ENCODE measurements around the gene ANKRD45.
"Not testable (repeated sequence)": the region's sequence is repeated elsewhere in the genome, so short reads cannot be mapped to it uniquely, and the experiment has no call there.

ANKRD45 gene

DNA sequence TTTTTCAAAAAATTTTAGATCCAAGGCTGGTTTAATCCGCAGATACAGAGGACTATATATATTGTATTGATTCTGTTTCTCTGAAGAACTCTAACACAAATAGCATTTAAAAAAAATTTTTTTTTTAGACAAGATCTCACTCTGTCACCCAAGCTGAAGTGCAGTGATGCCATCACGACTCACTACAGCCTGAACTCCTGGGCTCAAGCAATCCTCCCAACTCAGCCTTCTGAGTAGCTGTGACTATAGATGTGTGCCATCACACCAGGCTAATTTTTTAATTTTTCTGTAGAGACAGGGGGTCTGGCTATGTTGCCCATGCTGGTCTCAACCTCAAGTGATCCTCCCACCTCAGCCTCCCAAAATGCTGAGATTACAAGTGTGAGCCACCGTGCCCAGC, 3.0 kb downstream of the ANKRD45 start:
- DNase-seq (ENCODE audit: low read depth in 1 of 2, low spot score in 1 of 2): no peak
- no peak for TF ChIP-seq JUND (IDR thresholded peaks at IDR 0.05; ENCODE audit: low read depth)
- in situ Hi-C loops (cut with HindIII; ENCODE audit: low pct_unique_long_range_greater_than_20kb, low sequenced_read_pairs): no loop called here

GRCh38 chr1:173663159-173663558, 6.5 kb downstream of the ANKRD45 start:
- no peak for TF ChIP-seq JUND (IDR thresholded peaks at IDR 0.05; ENCODE audit: low read depth)
- in situ Hi-C loops (cut with HindIII; ENCODE audit: low pct_unique_long_range_greater_than_20kb, low sequenced_read_pairs): no loop called here
- no peak for DNase-seq (ENCODE audit: low read depth in 1 of 2, low spot score in 1 of 2)

DNA sequence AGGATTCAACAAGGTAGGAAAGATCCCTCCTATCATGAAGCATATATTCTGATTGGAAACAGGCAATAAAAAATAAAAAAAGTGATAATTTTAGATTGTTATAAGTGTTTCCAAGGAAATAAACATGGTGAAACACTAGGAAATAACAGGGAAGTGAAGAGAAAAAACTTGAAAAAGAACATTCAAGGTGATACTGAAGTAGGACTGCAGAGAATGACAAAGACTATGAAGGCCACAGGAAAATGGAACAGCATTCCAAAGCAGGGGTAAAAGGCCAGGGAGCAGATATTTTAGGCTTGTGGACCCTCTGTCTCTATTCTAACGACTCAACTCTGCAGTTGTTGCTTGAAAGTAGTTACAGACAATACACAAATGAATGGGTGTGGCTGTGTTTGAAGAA, 7.9 kb downstream of the ANKRD45 start:
- in situ Hi-C loops (cut with HindIII; ENCODE audit: low pct_unique_long_range_greater_than_20kb, low sequenced_read_pairs): no loop called here
- DNase-seq (ENCODE audit: low read depth in 1 of 2, low spot score in 1 of 2): no peak
- no peak for TF ChIP-seq JUND (IDR thresholded peaks at IDR 0.05; ENCODE audit: low read depth)

GRCh38 chr1:173661271-173661670, 8.4 kb downstream of the ANKRD45 start:
- no peak for DNase-seq (ENCODE audit: low read depth in 1 of 2, low spot score in 1 of 2)
- in situ Hi-C loops (cut with HindIII; ENCODE audit: low pct_unique_long_range_greater_than_20kb, low sequenced_read_pairs): no loop called here
- no peak for TF ChIP-seq JUND (IDR thresholded peaks at IDR 0.05; ENCODE audit: low read depth)

- no peak for TF ChIP-seq JUND (IDR thresholded peaks at IDR 0.05; ENCODE audit: low read depth)
- DNase-seq (ENCODE audit: low read depth in 1 of 2, low spot score in 1 of 2): no peak
- in situ Hi-C loops (cut with HindIII; ENCODE audit: low pct_unique_long_range_greater_than_20kb, low sequenced_read_pairs): no loop called here
Measured at GRCh38 chr1:173660306-173660705, 9.3 kb downstream of the ANKRD45 start.

- in situ Hi-C loops (cut with HindIII; ENCODE audit: low pct_unique_long_range_greater_than_20kb, low sequenced_read_pairs): no loop called here
- no peak for TF ChIP-seq JUND (IDR thresholded peaks at IDR 0.05; ENCODE audit: low read depth)
- no peak for DNase-seq (ENCODE audit: low read depth in 1 of 2, low spot score in 1 of 2)
Measured at GRCh38 chr1:173648880-173649605, 20.6 kb downstream of the ANKRD45 start.

DNA sequence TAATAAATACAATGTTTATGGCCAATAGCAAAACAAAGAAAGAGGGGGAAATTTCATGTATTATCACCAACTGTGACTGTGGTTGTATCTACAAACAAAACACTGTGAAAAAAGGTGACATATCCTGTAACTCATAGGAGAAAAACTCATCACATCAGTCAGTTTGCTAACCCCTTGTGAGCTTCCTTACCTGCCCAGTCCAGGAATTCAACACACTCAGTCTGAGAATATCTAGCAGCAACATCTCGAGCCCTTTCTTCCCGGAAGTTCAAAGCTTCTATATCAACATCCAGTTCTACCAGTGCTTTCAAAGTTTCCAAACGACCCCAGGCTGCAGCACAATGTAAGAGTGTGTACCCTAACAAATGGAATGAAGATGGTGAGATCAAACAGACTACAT, 23.0 kb downstream of the ANKRD45 start:
- no peak for TF ChIP-seq JUND (IDR thresholded peaks at IDR 0.05; ENCODE audit: low read depth)
- in situ Hi-C loops (cut with HindIII; ENCODE audit: low pct_unique_long_range_greater_than_20kb, low sequenced_read_pairs): no loop called here

DNA sequence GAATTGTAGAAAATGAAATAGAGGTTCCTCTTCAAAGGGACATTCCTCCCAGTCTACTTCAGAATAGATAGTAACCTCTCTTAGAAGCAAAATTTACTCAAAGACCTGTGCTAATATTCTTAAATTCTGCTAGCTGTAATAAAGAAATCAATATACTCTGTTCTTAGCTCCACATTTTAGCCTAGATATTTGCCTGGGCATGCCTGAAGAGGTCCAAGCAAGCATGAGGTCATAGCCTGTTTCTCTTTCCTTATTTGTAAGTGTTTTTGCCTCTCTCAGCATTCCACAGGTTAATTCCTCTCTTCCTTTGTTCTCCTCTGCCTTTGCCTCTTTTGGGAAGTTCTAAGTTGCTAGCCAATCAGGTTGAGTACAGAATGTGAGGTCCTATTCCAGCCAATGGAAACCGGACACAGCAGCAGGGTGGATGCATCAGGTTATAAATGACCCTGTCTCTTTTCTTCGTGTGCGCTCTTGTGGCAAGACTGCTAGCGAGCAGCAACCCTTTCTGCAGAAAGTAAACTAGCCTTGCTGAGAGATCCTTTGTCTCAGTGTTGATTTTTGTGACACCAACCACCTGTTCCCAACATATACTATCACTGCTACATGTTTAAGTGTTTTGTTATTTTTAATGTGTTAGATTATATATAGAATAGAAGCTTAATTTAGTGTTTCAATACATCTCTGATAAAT, 27.1 kb downstream of the ANKRD45 start:
- in situ Hi-C loops (cut with HindIII; ENCODE audit: low pct_unique_long_range_greater_than_20kb, low sequenced_read_pairs); DNase-seq (ENCODE audit: low read depth in 1 of 2, low spot score in 1 of 2): not testable (repeated sequence)

More for the DNA sequence above, 23.0 kb downstream of the ANKRD45 start:
- DNase-seq (ENCODE audit: low read depth in 1 of 2, low spot score in 1 of 2): no peak

- no peak for DNase-seq (ENCODE audit: low read depth in 1 of 2, low spot score in 1 of 2)
- TF ChIP-seq JUND (IDR thresholded peaks at IDR 0.05; ENCODE audit: low read depth): no peak
- in situ Hi-C loops (cut with HindIII; ENCODE audit: low pct_unique_long_range_greater_than_20kb, low sequenced_read_pairs): no loop called here
Measured at GRCh38 chr1:173639102-173639501, 30.5 kb downstream of the ANKRD45 start.

DNA sequence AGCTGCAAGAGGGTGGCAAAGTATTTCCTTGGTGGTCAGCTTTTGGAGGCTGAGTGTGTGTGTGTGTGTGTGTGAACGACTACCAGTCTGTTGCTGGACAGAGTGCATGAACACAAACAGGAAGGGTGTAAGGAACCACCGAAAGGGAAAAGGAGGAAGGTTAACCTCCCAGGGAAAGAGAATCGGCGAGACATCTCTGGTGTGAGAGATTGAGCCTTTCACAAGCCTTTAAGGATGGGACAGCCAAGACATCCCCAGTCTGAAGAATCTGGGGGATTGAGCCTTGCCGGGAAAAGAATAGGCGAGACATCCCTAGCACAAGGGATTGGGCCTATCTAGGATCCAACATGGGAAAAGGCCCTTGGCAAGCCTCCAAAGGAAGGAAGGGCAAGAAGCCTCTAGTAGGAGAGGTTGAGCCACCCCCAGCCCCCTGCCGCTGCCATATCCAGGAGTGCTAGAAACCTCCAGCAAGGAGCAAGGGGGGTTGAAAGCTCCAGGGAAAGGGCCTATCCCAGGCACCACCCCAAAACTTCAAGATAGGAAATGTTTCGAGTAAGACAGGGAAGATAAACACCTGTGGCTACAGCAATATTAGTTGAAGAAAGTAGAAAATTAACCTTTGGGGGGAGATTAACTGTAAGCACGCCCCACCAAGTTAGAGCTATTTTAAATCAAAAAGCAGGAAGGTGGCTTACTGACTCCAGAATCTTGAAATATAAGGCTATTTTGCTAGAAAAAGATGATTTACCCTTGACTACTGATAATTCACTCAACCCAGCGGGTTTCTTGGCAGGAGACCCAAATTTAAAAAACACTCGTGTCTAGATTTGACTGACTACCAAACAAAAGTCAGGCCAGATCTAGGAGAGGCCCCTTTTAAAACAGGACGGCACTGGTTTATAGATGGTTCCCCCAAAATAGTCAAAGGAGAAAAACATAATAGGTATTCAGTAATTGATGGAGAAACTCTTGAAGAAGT, 31.3 kb downstream of the ANKRD45 start:
- DNase-seq (ENCODE audit: low read depth in 1 of 2, low spot score in 1 of 2): no peak
- in situ Hi-C loops (cut with HindIII; ENCODE audit: low pct_unique_long_range_greater_than_20kb, low sequenced_read_pairs): no loop called here

GRCh38 chr1:173637236-173638042, 32.2 kb downstream of the ANKRD45 start:
- DNase-seq (ENCODE audit: low read depth in 1 of 2, low spot score in 1 of 2); in situ Hi-C loops (cut with HindIII; ENCODE audit: low pct_unique_long_range_greater_than_20kb, low sequenced_read_pairs): not testable (repeated sequence)

More for the DNA sequence above, 31.3 kb downstream of the ANKRD45 start:
- TF ChIP-seq JUND (IDR thresholded peaks at IDR 0.05; ENCODE audit: low read depth): no peak

DNA sequence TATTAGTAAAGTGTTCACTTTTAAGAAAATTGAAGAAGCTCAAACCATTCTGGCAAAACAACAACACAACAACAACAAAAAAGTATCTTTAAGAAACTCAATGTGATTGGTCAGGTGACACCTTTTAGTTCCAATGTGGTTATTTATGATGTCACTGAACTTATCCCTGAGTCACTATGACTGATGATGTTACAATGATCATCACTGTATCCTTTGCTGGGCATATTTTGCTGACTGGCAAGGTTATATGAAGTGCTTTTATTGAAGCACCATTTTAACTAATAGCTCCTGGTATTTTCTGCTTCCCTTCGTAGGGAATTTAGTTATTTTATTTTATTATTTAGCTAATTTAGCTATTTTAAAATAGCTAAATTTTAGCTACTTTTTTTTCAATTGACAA, 34.5 kb downstream of the ANKRD45 start, which contains the start of gene TEX50:
Gene TEX50 (plus strand): TSS at position 223 of the 400 bp plus-strand sequence. CDS start 184 bp downstream, outside the sequence.
- in situ Hi-C loops (cut with HindIII; ENCODE audit: low pct_unique_long_range_greater_than_20kb, low sequenced_read_pairs): no loop called here
- no peak for TF ChIP-seq JUND (IDR thresholded peaks at IDR 0.05; ENCODE audit: low read depth)
- no peak for DNase-seq (ENCODE audit: low read depth in 1 of 2, low spot score in 1 of 2)
